GM12873 (cell line): Measurements from ENCODE around the gene D2HGDH.

Experiments used
- CTCF ChIP-seq: IDR thresholded peaks from 2 replicates; pipeline ENCODE4 v1.5.1; 2012; ENCODE audit warnings: low read depth, mild to moderate bottlenecking, moderate library complexity, low read length, control low read depth; ENCODE audit not compliant: insufficient read depth; ENCODE audit errors: missing control alignments

The D2HGDH gene

DNA sequence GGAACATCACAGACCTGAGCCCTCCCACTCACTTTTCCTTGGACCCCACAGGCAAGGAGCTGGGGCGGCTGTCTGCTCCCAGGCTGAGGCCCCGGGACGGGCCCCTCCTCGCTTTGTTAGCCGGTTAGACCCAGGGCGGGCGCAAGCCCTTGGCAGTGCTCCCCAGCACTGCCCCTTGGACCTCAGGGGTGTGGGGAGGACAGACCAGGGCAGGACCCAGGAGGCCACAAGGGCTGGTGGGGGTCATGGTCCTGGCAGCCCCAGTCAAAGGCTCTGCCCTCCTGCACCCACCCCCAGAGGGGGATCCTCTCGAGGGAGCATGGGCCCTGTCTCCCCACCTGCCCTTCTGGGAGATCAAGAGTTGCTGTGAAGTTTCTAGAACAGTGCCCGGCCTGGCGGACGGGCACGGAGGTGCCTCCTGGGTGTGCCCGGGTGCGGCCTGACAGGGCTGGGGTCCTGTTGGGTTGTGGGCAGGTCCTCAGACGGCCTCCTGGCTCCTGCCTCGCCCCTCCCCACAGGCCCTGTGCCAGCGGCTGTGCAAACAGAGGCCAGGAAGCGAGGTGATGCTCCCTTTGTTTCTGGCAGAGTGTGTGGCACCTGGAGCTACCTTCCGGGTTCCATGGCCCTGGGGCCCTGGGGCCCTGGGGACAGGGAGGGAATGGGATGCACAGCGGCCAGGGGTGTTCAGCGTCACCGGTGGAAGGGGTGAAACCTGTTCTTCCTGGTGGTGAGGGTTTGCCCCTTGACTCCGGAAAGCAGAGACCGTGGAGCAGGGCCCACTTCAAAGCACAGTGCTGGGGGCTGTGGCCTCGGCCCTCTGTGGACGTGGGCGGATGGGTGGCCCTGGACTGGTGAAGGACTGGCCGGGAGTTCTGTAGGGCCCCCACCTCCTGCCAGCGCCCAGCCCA is 39.3 kb downstream of the D2HGDH start:
- TF ChIP-seq CTCF, result no peak

- TF ChIP-seq CTCF, result no peak
Observed at GRCh38 chr2:241774419-241775222, 40.2 kb downstream of the D2HGDH start.

GRCh38 chr2:241775223-241776177 is 41.1 kb downstream of the D2HGDH start:
- TF ChIP-seq CTCF, result no peak

- TF ChIP-seq CTCF, result no peak
Observed at GRCh38 chr2:241776336-241777169, 42.1 kb downstream of the D2HGDH start, which contains the start of gene GAL3ST2. Gene GAL3ST2 (plus strand): TSS chr2:241776822. CDS start chr2:241776956, 134 bp downstream.

DNA sequence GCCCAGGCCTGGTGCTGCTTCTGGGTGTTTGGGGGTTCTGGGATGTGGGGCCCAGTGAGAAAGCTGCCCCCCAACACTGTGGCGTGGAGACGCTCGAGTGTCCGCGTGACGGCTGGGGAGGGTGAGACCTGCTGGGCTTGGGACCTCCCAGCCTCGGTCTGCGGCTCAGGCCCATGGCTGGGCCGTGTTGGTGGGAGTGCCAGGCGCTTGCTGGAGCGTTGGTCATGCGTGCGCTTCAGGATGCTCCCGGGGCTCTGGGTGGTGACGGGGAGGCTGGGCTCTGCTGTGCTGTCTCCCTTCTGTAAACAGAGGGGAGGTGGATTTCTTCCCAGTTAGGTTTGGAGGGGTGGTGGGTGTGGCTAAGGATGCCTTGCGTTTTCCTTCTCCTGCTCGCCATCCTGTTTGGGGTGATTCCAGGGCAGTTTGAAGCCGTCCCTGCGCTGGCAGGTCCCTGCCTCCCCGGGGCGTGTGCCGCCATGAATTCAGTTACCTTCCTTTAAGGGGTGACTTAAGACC is 42.8 kb downstream of the D2HGDH start:
- TF ChIP-seq CTCF, result no peak

- TF ChIP-seq CTCF, result no peak
Observed at GRCh38 chr2:241777686-241778627, 43.5 kb downstream of the D2HGDH start.
